IMR-90 (cell line): Measurements from ENCODE around the gene CACNA1D. TPM values are rescaled to one million over a fixed set of nuclear protein-coding genes. Genes with fewer than 3 reads are reported as not detected.

Experiments
- ATAC-seq: fragments of 200-7000 bp; cut with Tn5 transposase; 2 replicates; pipeline ENCODE4 v1.9.1; 2020; ENCODE audit warnings: low read depth, mild to moderate bottlenecking, moderate library complexity
- BruUV-seq: library from RNA; stranded (reverse); fragments of 400-500 nt; replicated peaks from 2 replicates; lab custom pipeline; 2021; lab: Mats Ljungman, UMichigan
- CTCF ChIA-PET: fragments of 300-600 bp; formaldehyde crosslinking; extraction: SDS; loops from one replicate; lab custom pipeline; 2021; ENCODE audit warnings: antibody characterized with exemption; lab: Yijun Ruan, JAX
- POLR2A ChIA-PET: fragments of 300-600 bp; sonication (Branson Sonifier 250); formaldehyde crosslinking; loops from one replicate; lab custom pipeline; 2022; ENCODE audit warnings: antibody characterized with exemption; ENCODE audit not compliant: unreplicated experiment; lab: Charles Lee
- DNase-seq: peaks from one replicate; pipeline ENCODE4 v3.0.0; 2013
- H2AFZ ChIP-seq: replicated peaks from 2 replicates; pipeline ENCODE3; 2013; ENCODE audit warnings: low read length, mild to moderate bottlenecking; ENCODE audit not compliant: poor library complexity
- H2AK5ac ChIP-seq: 2 replicates; pipeline ENCODE4 v1.6.1; 2013; ENCODE audit warnings: low read depth, low read length, inconsistent platforms
- H2AK9ac ChIP-seq: replicated peaks from 2 replicates; pipeline ENCODE3; 2013; ENCODE audit warnings: mild to moderate bottlenecking, low read depth, low read length, moderate library complexity; ENCODE audit not compliant: poor library complexity
- H2BK120ac ChIP-seq: 2 replicates; pipeline ENCODE4 v1.6.1; 2013; ENCODE audit warnings: low read depth, low read length, inconsistent platforms
- H2BK15ac ChIP-seq: 3 replicates; pipeline ENCODE4 v1.6.1; 2013; ENCODE audit warnings: low read depth, low read length, inconsistent platforms
- H2BK20ac ChIP-seq: 2 replicates; pipeline ENCODE4 v1.6.1; 2013; ENCODE audit warnings: low read depth, mild to moderate bottlenecking, inconsistent platforms, low read length, moderate library complexity
- H2BK5ac ChIP-seq: 2 replicates; pipeline ENCODE4 v1.6.1; 2013; ENCODE audit warnings: mild to moderate bottlenecking, low read depth, low read length, inconsistent platforms; ENCODE audit not compliant: poor library complexity, severe bottlenecking
- H3K14ac ChIP-seq: replicated peaks from 2 replicates; pipeline ENCODE4 v1.6.1; 2013; ENCODE audit warnings: low read depth, low read length, inconsistent platforms
- H3K18ac ChIP-seq: 2 replicates; pipeline ENCODE4 v1.6.1; 2013; ENCODE audit warnings: low read depth, low read length, control low read depth
- H3K23ac ChIP-seq: 2 replicates; pipeline ENCODE4 v1.6.1; 2013; ENCODE audit warnings: low read depth, low read length, inconsistent platforms
- H3K27ac ChIP-seq: 2 replicates; pipeline ENCODE4 v1.5.1; 2013; ENCODE audit warnings: mild to moderate bottlenecking, control low read depth, low read length; ENCODE audit not compliant: insufficient read depth
- H3K27me3 ChIP-seq: 2 replicates; pipeline ENCODE4 v1.6.1; 2013; ENCODE audit warnings: low read length; ENCODE audit not compliant: control insufficient read depth, insufficient read depth
- H3K36me3 ChIP-seq: 2 replicates; pipeline ENCODE4 v1.6.1; 2013; ENCODE audit warnings: low read length, mixed read lengths; ENCODE audit not compliant: control insufficient read depth, insufficient read depth
- H3K4ac ChIP-seq: 2 replicates; pipeline ENCODE4 v1.6.1; 2013; ENCODE audit warnings: low read depth, low read length, inconsistent platforms
- H3K4me1 ChIP-seq: 2 replicates; pipeline ENCODE4 v1.6.1; 2013; ENCODE audit warnings: low read length, mixed read lengths; ENCODE audit not compliant: control insufficient read depth, insufficient read depth
- H3K4me2 ChIP-seq: 2 replicates; pipeline ENCODE4 v1.6.1; 2013; ENCODE audit warnings: low read depth, mild to moderate bottlenecking, control low read depth, low read length, moderate library complexity
- H3K4me3 ChIP-seq: 2 replicates; pipeline ENCODE4 v1.5.1; 2013; ENCODE audit warnings: low read depth, mild to moderate bottlenecking, control low read depth, low read length, moderate library complexity; ENCODE audit not compliant: insufficient read depth
- H3K56ac ChIP-seq: 2 replicates; pipeline ENCODE4 v1.6.1; 2013; ENCODE audit warnings: low read length, inconsistent platforms; ENCODE audit not compliant: insufficient read depth; ENCODE audit errors: extremely low read depth
- H3K79me1 ChIP-seq, 2 experiments: 2 replicates each; pipeline ENCODE4 v1.6.1; 2013; ENCODE audit warnings: low read length in 2 of 2, inconsistent platforms in 1 of 2, low read depth in 1 of 2
- H3K9ac ChIP-seq: 2 replicates; pipeline ENCODE4 v1.6.1; 2013; ENCODE audit warnings: low read depth, low read length, control low read depth
- H3K9me1 ChIP-seq: 2 replicates; pipeline ENCODE4 v1.6.1; 2013; ENCODE audit warnings: low read length, inconsistent platforms; ENCODE audit not compliant: insufficient read depth
- H3K9me3 ChIP-seq: 2 replicates; pipeline ENCODE4 v1.6.1; 2013; ENCODE audit warnings: low read length; ENCODE audit not compliant: control insufficient read depth, insufficient read depth
- H4K20me1 ChIP-seq: 2 replicates; pipeline ENCODE4 v1.6.1; 2013; ENCODE audit warnings: low read length, inconsistent platforms; ENCODE audit not compliant: insufficient read depth
- H4K5ac ChIP-seq: 2 replicates; pipeline ENCODE4 v1.6.1; 2013; ENCODE audit warnings: mild to moderate bottlenecking, low read depth, low read length, control low read depth
- H4K8ac ChIP-seq, 2 experiments: 2 replicates each; pipeline ENCODE4 v1.6.1; 2013; ENCODE audit warnings: low read depth in 2 of 2, low read length in 2 of 2, control low read depth in 1 of 2, inconsistent platforms in 1 of 2
- H4K91ac ChIP-seq: 2 replicates; pipeline ENCODE4 v1.6.1; 2013; ENCODE audit warnings: low read depth, low read length, inconsistent platforms; ENCODE audit not compliant: insufficient read depth
- BHLHE40 ChIP-seq: fragments of 150-350 bp; IDR thresholded peaks from 2 replicates; pipeline ENCODE4 v1.6.1; 2016; ENCODE audit warnings: mild to moderate bottlenecking, low read depth, low read length
- CEBPB ChIP-seq: IDR thresholded peaks from 2 replicates; pipeline ENCODE4 v1.6.1; 2012; ENCODE audit warnings: low read depth, low read length, improper control_type of control experiment
- CHD1 ChIP-seq: IDR thresholded peaks from 2 replicates; pipeline ENCODE4 v1.6.1; 2012; ENCODE audit warnings: low read depth, low read length, improper control_type of control experiment
- FOS ChIP-seq: fragments of 150-350 bp; IDR thresholded peaks from 2 replicates; pipeline ENCODE4 v1.6.1; 2016; ENCODE audit warnings: low read depth, low read length
- MAFK ChIP-seq: IDR thresholded peaks from 2 replicates; pipeline ENCODE4 v1.6.1; 2012; ENCODE audit warnings: low read depth, low read length, improper control_type of control experiment
- MAZ ChIP-seq: IDR thresholded peaks from 2 replicates; pipeline ENCODE4 v1.6.1; 2012; ENCODE audit warnings: low read depth, mild to moderate bottlenecking, low read length, improper control_type of control experiment, moderate library complexity, borderline replicate concordance
- MXI1 ChIP-seq: IDR thresholded peaks from 2 replicates; pipeline ENCODE4 v1.6.1; 2012; ENCODE audit warnings: low read depth, mild to moderate bottlenecking, low read length, moderate library complexity, borderline replicate concordance
- NFE2L2 ChIP-seq: fragments of 150-350 bp; IDR thresholded peaks from 2 replicates; pipeline ENCODE4 v1.6.1; 2016; ENCODE audit warnings: low read depth, mild to moderate bottlenecking, low read length
- POLR2A ChIP-seq: IDR thresholded peaks from 2 replicates; pipeline ENCODE4 v1.6.1; 2012; ENCODE audit warnings: mild to moderate bottlenecking, low read depth, low read length
- RAD21 ChIP-seq: IDR thresholded peaks from 2 replicates; pipeline ENCODE4 v1.6.1; 2012; ENCODE audit warnings: low read length, improper control_type of control experiment
- RCOR1 ChIP-seq: IDR thresholded peaks from 2 replicates; pipeline ENCODE4 v1.6.1; 2012; ENCODE audit warnings: mild to moderate bottlenecking, low read length, improper control_type of control experiment; ENCODE audit not compliant: insufficient replicate concordance
- RFX5 ChIP-seq: IDR thresholded peaks from 2 replicates; pipeline ENCODE4 v1.8.0; 2012; ENCODE audit warnings: low read depth, mild to moderate bottlenecking, low read length, moderate library complexity
- SMC3 ChIP-seq: fragments of 150-350 bp; IDR thresholded peaks from 2 replicates; pipeline ENCODE4 v1.6.1; 2016; ENCODE audit warnings: low read depth, mild to moderate bottlenecking, antibody characterized with exemption, low read length, moderate library complexity
- WGBS, 2 experiments: methylation state at CpG; one replicate each; pipeline versions ENCODE4 v1.1.5 to v1.1.7; 2013; ENCODE audit warnings: missing lambda C conversion rate in 2 of 2; ENCODE audit not compliant: insufficient read length in 1 of 2; ENCODE audit errors: extremely low coverage in 2 of 2; 5-methylcytosine and 5-hydroxymethylcytosine counted together
- dilution Hi-C: fragments of 300-500 bp; cut with HindIII; formaldehyde crosslinking; loops from one replicate; pipeline ENCODE4 v1.14.3; 2018; ENCODE audit warnings: low sequenced_read_pairs; ENCODE audit not compliant: unreplicated experiment
- in situ Hi-C: fragments of 300-500 bp; cut with MboI; formaldehyde crosslinking; loops from 3 replicates; pipeline ENCODE4 v1.14.3; 2019; ENCODE audit warnings: low sequenced_read_pairs, inconsistent platforms, mixed read lengths
- intact Hi-C: fragments of 100-400 bp; cut with micrococcal nuclease; formaldehyde crosslinking; loops from 2 replicates; pipeline ENCODE4 v1.10.0; 2022
- polyA plus RNA-seq, 3 experiments: library from polyadenylated mRNA; depleted of rRNA; stranded (reverse); fragments of >200 nt; gene quantifications; 2 replicates each; pipeline ENCODE4 v1.2.3, GENCODE V29; 2012; ENCODE audit warnings: low replicate concordance in 1 of 3
- total RNA-seq: library from RNA; depleted of rRNA; stranded (reverse); fragments of >200 nt; gene quantifications from 2 replicates; pipeline ENCODE4 v1.2.3, GENCODE V29; 2012
- TF ChIP-seq, protein P1 (sequence below): conservative IDR thresholded peaks from 2 replicates; pipeline ENCODE4 v1.5.1; 2012; ENCODE audit warnings: mild to moderate bottlenecking, low read depth, low read length, improper control_type of control experiment
- TF ChIP-seq, protein P2 (sequence below): fragments of 150-350 bp; IDR thresholded peaks from 2 replicates; pipeline ENCODE4 v1.6.1; 2017; ENCODE audit warnings: mild to moderate bottlenecking, antibody characterized with exemption, low read length, low read depth
- TF ChIP-seq, protein P3 (sequence below): fragments of 150-350 bp; IDR thresholded peaks from 2 replicates; pipeline ENCODE4 v1.6.1; 2016; ENCODE audit warnings: low read depth, mild to moderate bottlenecking, low read length, moderate library complexity, borderline replicate concordance

The CACNA1D gene
- total and polyA plus RNA-seq, 2 of the 4 experiments (the other 2 are of a cell fraction), result 0.07 TPM; not detected in 1

DNA sequence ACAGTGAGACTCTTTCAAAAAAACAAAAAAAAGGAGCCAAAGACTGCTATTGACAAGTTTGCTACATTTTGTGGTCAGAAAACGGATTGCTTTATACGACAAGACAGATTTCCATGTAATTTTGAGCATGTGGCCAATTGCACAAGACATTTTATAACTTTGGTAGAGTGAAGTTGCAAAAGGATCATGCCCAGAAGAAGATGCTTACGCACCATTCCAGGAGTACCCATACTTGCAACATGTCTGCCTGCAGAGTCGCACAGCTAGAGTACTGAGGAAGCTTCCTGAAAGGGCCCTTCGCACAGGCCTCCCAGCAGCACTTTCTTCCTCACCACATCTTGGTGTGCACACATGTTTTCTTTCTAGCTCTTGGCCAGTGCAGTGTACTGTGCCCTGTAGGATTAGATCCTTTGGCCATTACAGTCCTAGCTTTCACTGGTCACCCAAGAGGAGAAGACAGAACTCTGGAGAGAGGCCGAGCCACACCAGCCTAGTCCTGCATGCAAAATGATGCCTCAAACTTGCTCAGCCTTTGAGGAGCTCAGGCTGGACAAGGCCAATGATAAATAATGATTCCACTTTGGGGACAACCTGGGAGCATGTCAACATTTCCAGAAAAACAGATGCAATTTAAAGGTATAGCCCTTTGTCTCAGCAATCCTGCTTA, 340.2 kb downstream of the CACNA1D start:
- no peaks in the 10 kb centered on the region; the same call in 1 of the 2 replicates for H3K27me3 ChIP-seq
- no peaks in the 10 kb centered on the region for H3K9me3 ChIP-seq
- no peak overlapping the region for H3K56ac ChIP-seq
- H3K9me1 ChIP-seq, result no peaks in the 10 kb centered on the region
- no peak overlapping the region for H2AK9ac ChIP-seq
- POLR2A ChIA-PET, result no interaction called here
- H3K79me1 ChIP-seq, result no peaks in the 10 kb centered on the region
- H2BK20ac ChIP-seq, result no peak overlapping the region
- in situ Hi-C loops (no loop called here), intact Hi-C loops (no loop called here), dilution Hi-C loops (no loop called here)
- H3K9ac ChIP-seq, result no peak overlapping the region
- H3K18ac ChIP-seq, result no peak overlapping the region
- no peaks in the 10 kb centered on the region for H3K36me3 ChIP-seq
- ATAC-seq, result no peak
- H2BK15ac ChIP-seq, result no peak overlapping the region
- no peak overlapping the region for H4K91ac ChIP-seq
- H3K14ac ChIP-seq, result no peak overlapping the region
- DNase-seq, result no peak
- CTCF ChIA-PET, result no interaction called here
- H2BK120ac ChIP-seq, result no peak overlapping the region
- H2AFZ ChIP-seq, result no peak overlapping the region
- no peaks in the 10 kb centered on the region for H4K20me1 ChIP-seq
- no peak overlapping the region for H4K8ac ChIP-seq
- no peak overlapping the region for H3K23ac ChIP-seq
- H3K4ac ChIP-seq, result no peak overlapping the region
- H2AK5ac ChIP-seq, result no peak overlapping the region
- H3K4me1 ChIP-seq, result no peaks in the 10 kb centered on the region
- H3K4me3 ChIP-seq, result no peak overlapping the region
- no TSS peak for BruUV-seq
- H3K4me2 ChIP-seq, result no peak overlapping the region
- 78% methylated on average over 4 of the region's 6 CpGs; no CpG with 5 or more reads in 1 of the 2 experiments for WGBS, 2 experiments
- no peak overlapping the region for H2BK5ac ChIP-seq
- H3K27ac ChIP-seq, result no peak overlapping the region
- H4K5ac ChIP-seq, result no peak overlapping the region
- TF ChIP-seq NFE2L2, result no peak
- TF ChIP-seq FOS, result no peak
- TF ChIP-seq, protein P1, sequence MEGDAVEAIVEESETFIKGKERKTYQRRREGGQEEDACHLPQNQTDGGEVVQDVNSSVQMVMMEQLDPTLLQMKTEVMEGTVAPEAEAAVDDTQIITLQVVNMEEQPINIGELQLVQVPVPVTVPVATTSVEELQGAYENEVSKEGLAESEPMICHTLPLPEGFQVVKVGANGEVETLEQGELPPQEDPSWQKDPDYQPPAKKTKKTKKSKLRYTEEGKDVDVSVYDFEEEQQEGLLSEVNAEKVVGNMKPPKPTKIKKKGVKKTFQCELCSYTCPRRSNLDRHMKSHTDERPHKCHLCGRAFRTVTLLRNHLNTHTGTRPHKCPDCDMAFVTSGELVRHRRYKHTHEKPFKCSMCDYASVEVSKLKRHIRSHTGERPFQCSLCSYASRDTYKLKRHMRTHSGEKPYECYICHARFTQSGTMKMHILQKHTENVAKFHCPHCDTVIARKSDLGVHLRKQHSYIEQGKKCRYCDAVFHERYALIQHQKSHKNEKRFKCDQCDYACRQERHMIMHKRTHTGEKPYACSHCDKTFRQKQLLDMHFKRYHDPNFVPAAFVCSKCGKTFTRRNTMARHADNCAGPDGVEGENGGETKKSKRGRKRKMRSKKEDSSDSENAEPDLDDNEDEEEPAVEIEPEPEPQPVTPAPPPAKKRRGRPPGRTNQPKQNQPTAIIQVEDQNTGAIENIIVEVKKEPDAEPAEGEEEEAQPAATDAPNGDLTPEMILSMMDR, result no peak
- no peak for TF ChIP-seq BHLHE40
- no peak for TF ChIP-seq RAD21
- TF ChIP-seq, protein P2, sequence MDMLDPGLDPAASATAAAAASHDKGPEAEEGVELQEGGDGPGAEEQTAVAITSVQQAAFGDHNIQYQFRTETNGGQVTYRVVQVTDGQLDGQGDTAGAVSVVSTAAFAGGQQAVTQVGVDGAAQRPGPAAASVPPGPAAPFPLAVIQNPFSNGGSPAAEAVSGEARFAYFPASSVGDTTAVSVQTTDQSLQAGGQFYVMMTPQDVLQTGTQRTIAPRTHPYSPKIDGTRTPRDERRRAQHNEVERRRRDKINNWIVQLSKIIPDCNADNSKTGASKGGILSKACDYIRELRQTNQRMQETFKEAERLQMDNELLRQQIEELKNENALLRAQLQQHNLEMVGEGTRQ, result no peak
- TF ChIP-seq RFX5, result no peak
- no peak for TF ChIP-seq MXI1
- TF ChIP-seq POLR2A, result no peak
- TF ChIP-seq RCOR1, result no peak
- TF ChIP-seq, protein P3, sequence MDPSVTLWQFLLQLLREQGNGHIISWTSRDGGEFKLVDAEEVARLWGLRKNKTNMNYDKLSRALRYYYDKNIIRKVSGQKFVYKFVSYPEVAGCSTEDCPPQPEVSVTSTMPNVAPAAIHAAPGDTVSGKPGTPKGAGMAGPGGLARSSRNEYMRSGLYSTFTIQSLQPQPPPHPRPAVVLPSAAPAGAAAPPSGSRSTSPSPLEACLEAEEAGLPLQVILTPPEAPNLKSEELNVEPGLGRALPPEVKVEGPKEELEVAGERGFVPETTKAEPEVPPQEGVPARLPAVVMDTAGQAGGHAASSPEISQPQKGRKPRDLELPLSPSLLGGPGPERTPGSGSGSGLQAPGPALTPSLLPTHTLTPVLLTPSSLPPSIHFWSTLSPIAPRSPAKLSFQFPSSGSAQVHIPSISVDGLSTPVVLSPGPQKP, result no peak
- no peak for TF ChIP-seq MAZ
- no peak for TF ChIP-seq SMC3
- no peak for TF ChIP-seq CEBPB
- no peak for TF ChIP-seq MAFK
- TF ChIP-seq CHD1, result no peak
